Measurements from ENCODE around the gene ADAMTS9.

Gene ADAMTS9

GRCh38 chr3:64621275-64621674, 66.5 kb downstream of the ADAMTS9 start:
- no peak overlapping the region for H3K4me3 ChIP-seq (ENCODE audit: low read depth, low read length)

GRCh38 chr3:64620020-64620419, 67.8 kb downstream of the ADAMTS9 start:
- no peak overlapping the region for H3K4me3 ChIP-seq (ENCODE audit: low read depth, low read length)

GRCh38 chr3:64619216-64619615, 68.6 kb downstream of the ADAMTS9 start:
- no peak overlapping the region for H3K4me3 ChIP-seq (ENCODE audit: low read depth, low read length)

GRCh38 chr3:64617610-64618009, 70.2 kb downstream of the ADAMTS9 start:
- H3K4me3 ChIP-seq (ENCODE audit: low read depth, low read length): no peak overlapping the region

GRCh38 chr3:64616953-64617352, 70.8 kb downstream of the ADAMTS9 start:
- H3K4me3 ChIP-seq (ENCODE audit: low read depth, low read length): no peak overlapping the region

GRCh38 chr3:64612916-64613526, 74.8 kb downstream of the ADAMTS9 start:
- H3K4me3 ChIP-seq (ENCODE audit: low read depth, low read length): no peak overlapping the region

- H3K4me3 ChIP-seq (ENCODE audit: low read depth, low read length): no peak overlapping the region
These were observed 75.5 kb downstream of the ADAMTS9 start for GRCh38 chr3:64612082-64612860.

GRCh38 chr3:64608741-64609140, 79.1 kb downstream of the ADAMTS9 start:
- H3K4me3 ChIP-seq (ENCODE audit: low read depth, low read length): no peak overlapping the region

GRCh38 chr3:64607032-64607551, 80.7 kb downstream of the ADAMTS9 start:
- no peak overlapping the region for H3K4me3 ChIP-seq (ENCODE audit: low read depth, low read length)

- no peak overlapping the region for H3K4me3 ChIP-seq (ENCODE audit: low read depth, low read length)
These were observed 83.5 kb downstream of the ADAMTS9 start for GRCh38 chr3:64604313-64604712.

GRCh38 chr3:64601824-64602223, 86.0 kb downstream of the ADAMTS9 start:
- no peak overlapping the region for H3K4me3 ChIP-seq (ENCODE audit: low read depth, low read length)

- no peak overlapping the region for H3K4me3 ChIP-seq (ENCODE audit: low read depth, low read length)
These were observed 87.4 kb downstream of the ADAMTS9 start for GRCh38 chr3:64600246-64600950.

- H3K4me3 ChIP-seq (ENCODE audit: low read depth, low read length): no peak overlapping the region
These were observed 88.1 kb downstream of the ADAMTS9 start for GRCh38 chr3:64599651-64600050.

GRCh38 chr3:64595253-64595694, 92.5 kb downstream of the ADAMTS9 start:
- no peak overlapping the region for H3K4me3 ChIP-seq (ENCODE audit: low read depth, low read length)

- H3K4me3 ChIP-seq (ENCODE audit: low read depth, low read length): no peak overlapping the region
These were observed 93.7 kb downstream of the ADAMTS9 start for GRCh38 chr3:64594134-64594533.

GRCh38 chr3:64593350-64593749, 94.5 kb downstream of the ADAMTS9 start:
- no peak overlapping the region for H3K4me3 ChIP-seq (ENCODE audit: low read depth, low read length)

- H3K4me3 ChIP-seq (ENCODE audit: low read depth, low read length): no peak overlapping the region
These were observed 96.2 kb downstream of the ADAMTS9 start for GRCh38 chr3:64591615-64592014.

- H3K4me3 ChIP-seq (ENCODE audit: low read depth, low read length): no peak overlapping the region
These were observed 99.4 kb downstream of the ADAMTS9 start for GRCh38 chr3:64588380-64588779.

- no peak overlapping the region for H3K4me3 ChIP-seq (ENCODE audit: low read depth, low read length)
These were observed 100.8 kb downstream of the ADAMTS9 start for GRCh38 chr3:64586952-64587351.

- H3K4me3 ChIP-seq (ENCODE audit: low read depth, low read length): no peak overlapping the region
These were observed 103.6 kb downstream of the ADAMTS9 start for GRCh38 chr3:64584179-64584578.

GRCh38 chr3:64578797-64579196, 109.0 kb downstream of the ADAMTS9 start:
- H3K4me3 ChIP-seq (ENCODE audit: low read depth, low read length): no peak overlapping the region
